ENCODE measurements around the gene CD93. TPM values are rescaled to one million over a fixed set of nuclear protein-coding genes. Genes with fewer than 3 reads are reported as not detected.

Gene CD93
- total RNA-seq, 2 donors from 2014 or later: 13.9 to 31.1 TPM

GRCh38 chr20:23086931-23087411 lies 847 bp upstream of the CD93 start:
- H3K36me3 ChIP-seq: no peaks in the 10 kb centered on the region
- no peaks in the 10 kb centered on the region for H3K27me3 ChIP-seq (replicated peaks; ENCODE audit: insufficient read depth)
- H3K27ac ChIP-seq: peak overlapping the region; percentile 19 to 57
- no peak overlapping the region for H3K4me3 ChIP-seq
- intact Hi-C loops (cut with DNase I): no loop called here
- no peaks in the 10 kb centered on the region for H3K4me1 ChIP-seq (replicated peaks)
- H3K9me3 ChIP-seq: no peaks in the 10 kb centered on the region
- no peak for DNase-seq (ENCODE audit: low spot score)
- no peak for TF ChIP-seq POLR2A (IDR thresholded peaks at IDR 0.05)
- no peak for TF ChIP-seq POLR2AphosphoS5 (IDR thresholded peaks at IDR 0.05)
- TF ChIP-seq CTCF (IDR thresholded peaks at IDR 0.05): no peak
- WGBS: 79% methylated on average over 14 of the region's 14 CpGs

GRCh38 chr20:23085436-23086055 lies 578 bp downstream of the CD93 start:
- H3K27ac ChIP-seq: peak overlapping the region; percentile 42 to 57
- WGBS: 92% methylated on average over 23 of the region's 23 CpGs
- DNase-seq (ENCODE audit: low spot score): no peak
- no peaks in the 10 kb centered on the region for H3K36me3 ChIP-seq
- H3K4me3 ChIP-seq: peak overlapping the region; percentile 9 to 12
- H3K27me3 ChIP-seq (replicated peaks; ENCODE audit: insufficient read depth): no peaks in the 10 kb centered on the region
- no peaks in the 10 kb centered on the region for H3K4me1 ChIP-seq (replicated peaks)
- TF ChIP-seq CTCF (IDR thresholded peaks at IDR 0.05) (no peak), POLR2AphosphoS5 (IDR thresholded peaks at IDR 0.05) (no peak), POLR2A (IDR thresholded peaks at IDR 0.05) (no peak)
- H3K9me3 ChIP-seq: no peaks in the 10 kb centered on the region
- intact Hi-C loops (cut with DNase I): no loop called here

- Histone ChIP-seq H3K4me1 (replicated peaks) (no peaks in the 10 kb centered on the region), H3K27ac (peak overlapping the region; percentile 57 to 60), H3K27me3 (replicated peaks; ENCODE audit: insufficient read depth) (no peaks in the 10 kb centered on the region), H3K36me3 (no peaks in the 10 kb centered on the region), H3K4me3 (peak overlapping the region in 1 of 2 donors; percentile 14), H3K9me3 (no peaks in the 10 kb centered on the region)
- intact Hi-C loops (cut with DNase I): no loop called here
- DNase-seq (ENCODE audit: low spot score): no peak
- WGBS: 65% methylated on average over 24 of the region's 24 CpGs
- no peak for TF ChIP-seq CTCF (IDR thresholded peaks at IDR 0.05)
Measured at GRCh38 chr20:23084845-23085365, 1.2 kb downstream of the CD93 start.

- Histone ChIP-seq H3K9me3 (no peaks in the 10 kb centered on the region), H3K36me3 (no peaks in the 10 kb centered on the region), H3K27me3 (replicated peaks; ENCODE audit: insufficient read depth) (no peaks in the 10 kb centered on the region), H3K27ac (peak overlapping the region; percentile 57 to 60), H3K4me1 (replicated peaks) (no peaks in the 10 kb centered on the region), H3K4me3 (peak overlapping the region in 1 of 2 donors; percentile 14)
- no peak for TF ChIP-seq POLR2A (IDR thresholded peaks at IDR 0.05)
- intact Hi-C loops (cut with DNase I): no loop called here
- WGBS: 91% methylated on average over 17 of the region's 17 CpGs
- no peak for DNase-seq (ENCODE audit: low spot score)
Measured at GRCh38 chr20:23084282-23084844, 1.8 kb downstream of the CD93 start.

- H3K4me1 ChIP-seq (replicated peaks): no peaks in the 10 kb centered on the region
- H3K27ac ChIP-seq: peak overlapping the region; percentile 57 to 60
- no peaks in the 10 kb centered on the region for H3K27me3 ChIP-seq (replicated peaks; ENCODE audit: insufficient read depth)
- no peaks in the 10 kb centered on the region for H3K9me3 ChIP-seq
- WGBS: 64% methylated on average over 15 of the region's 15 CpGs
- DNase-seq (ENCODE audit: low spot score): no peak
- no peaks in the 10 kb centered on the region for H3K36me3 ChIP-seq
- intact Hi-C loops (cut with DNase I): no loop called here
- peak overlapping the region in 1 of 2 donors; percentile 14 for H3K4me3 ChIP-seq
- TF ChIP-seq CTCF (IDR thresholded peaks at IDR 0.05): no peak
- no peak for TF ChIP-seq POLR2A (IDR thresholded peaks at IDR 0.05)
- no peak for TF ChIP-seq POLR2AphosphoS5 (IDR thresholded peaks at IDR 0.05)
Measured at GRCh38 chr20:23083553-23084220, 2.4 kb downstream of the CD93 start.
